Stimulated activated CD8-positive, alpha-beta memory T cell treated with anti-CD3 and anti-CD28 coated beads, Interleukin-15, amount 100 ng/mL, for 24 hours (primary cell): ENCODE measurements around the gene JKAMP.
"Not testable (repeated sequence)": the region's sequence is repeated elsewhere in the genome, so short reads cannot be mapped to it uniquely, and the experiment has no call there.

ENCODE experiments used
- DNase-seq: peaks from one replicate; pipeline ENCODE4 v3.0.0-alpha.2; 2020; ENCODE audit warnings: low read depth

Gene JKAMP, protein sequence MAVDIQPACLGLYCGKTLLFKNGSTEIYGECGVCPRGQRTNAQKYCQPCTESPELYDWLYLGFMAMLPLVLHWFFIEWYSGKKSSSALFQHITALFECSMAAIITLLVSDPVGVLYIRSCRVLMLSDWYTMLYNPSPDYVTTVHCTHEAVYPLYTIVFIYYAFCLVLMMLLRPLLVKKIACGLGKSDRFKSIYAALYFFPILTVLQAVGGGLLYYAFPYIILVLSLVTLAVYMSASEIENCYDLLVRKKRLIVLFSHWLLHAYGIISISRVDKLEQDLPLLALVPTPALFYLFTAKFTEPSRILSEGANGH

DNA sequence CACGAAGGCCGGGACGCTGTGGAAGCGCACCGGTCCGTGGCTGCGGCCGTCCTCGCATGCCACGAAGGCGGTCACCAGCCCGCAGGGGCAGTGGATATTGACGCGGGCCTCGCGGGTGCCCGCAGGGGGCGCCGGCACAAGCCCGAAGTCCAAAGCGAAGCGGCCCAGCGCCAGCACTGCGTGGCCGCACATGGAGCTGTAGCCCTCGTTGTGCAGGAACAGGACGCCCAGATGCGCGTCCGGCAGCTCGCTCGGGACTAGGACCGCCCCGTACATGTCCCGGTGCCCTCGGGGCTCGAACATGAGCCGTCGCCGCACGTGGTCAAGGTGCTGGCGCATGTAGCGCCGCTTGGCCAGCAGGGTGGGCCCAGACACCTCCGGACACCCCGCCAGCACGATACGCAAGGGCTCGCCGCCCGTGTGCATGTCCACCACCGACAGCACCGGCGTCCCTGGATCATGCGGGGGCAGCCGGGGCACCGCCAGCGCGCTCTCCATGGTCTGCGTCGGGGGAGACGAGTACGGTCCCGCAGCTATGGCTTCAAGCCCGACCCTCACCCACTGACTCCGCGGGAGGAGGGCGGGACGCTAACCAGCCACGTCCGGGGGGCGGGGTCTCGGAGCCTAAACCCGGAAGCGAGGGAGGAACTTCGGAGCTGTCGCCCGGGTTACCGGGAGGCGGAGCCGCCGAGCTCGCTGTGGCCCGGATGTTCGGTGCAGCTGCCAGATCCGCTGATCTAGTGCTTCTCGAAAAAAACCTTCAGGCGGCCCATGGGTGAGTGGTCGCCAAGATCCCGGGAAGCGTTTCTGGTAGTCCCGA lies at the start of gene JKAMP, which contains the start of gene L3HYPDH:
Gene JKAMP, plus strand, starts transcription at position 699 of the 820 bp plus-strand sequence. Its CDS starts 73 bp downstream, at position 772.
Gene L3HYPDH, minus strand, starts transcription at position 590 of the 820 bp plus-strand sequence. Its CDS starts 92 bp downstream, at position 498.
- peak; percentile 96 for DNase-seq

DNA sequence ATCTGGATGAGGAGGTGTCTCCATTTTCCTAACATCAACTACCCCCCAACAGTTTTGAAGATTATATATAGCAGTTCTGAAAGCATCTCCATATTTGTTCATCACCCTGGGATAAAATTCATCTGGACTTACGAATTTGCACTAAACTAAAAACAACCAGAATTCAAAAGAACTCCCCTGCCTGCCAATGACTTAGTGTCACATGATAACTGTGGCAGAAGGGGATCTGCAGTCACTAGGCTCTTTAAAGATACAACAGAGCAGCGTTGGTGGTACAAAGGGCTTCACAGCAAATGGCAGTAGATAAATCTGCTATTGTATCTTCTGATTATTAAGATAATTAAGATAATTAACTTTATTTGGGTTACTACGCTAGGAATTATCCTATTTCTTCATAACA lies 49.2 kb upstream of the JKAMP start:
- DNase-seq, result no peak

DNA sequence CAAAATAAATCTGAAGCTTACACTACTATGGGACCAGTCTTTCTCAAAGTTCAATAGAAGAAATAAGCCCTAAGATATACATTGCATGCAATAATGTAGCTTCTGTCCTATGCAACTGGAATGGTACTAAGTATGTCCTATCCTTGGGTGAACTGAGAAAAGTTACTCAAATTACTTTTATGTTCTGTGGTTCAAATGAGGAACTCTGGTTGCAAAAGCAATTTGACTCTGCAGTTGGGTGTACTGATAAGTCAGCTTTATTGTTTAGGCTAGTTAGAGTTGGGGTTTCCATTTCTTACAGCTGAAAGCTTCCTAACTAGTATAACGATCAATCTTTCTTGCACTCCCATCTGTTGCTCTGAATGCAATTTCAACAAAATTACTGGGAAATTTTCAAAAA lies 48.3 kb upstream of the JKAMP start:
- DNase-seq, result no peak

DNA sequence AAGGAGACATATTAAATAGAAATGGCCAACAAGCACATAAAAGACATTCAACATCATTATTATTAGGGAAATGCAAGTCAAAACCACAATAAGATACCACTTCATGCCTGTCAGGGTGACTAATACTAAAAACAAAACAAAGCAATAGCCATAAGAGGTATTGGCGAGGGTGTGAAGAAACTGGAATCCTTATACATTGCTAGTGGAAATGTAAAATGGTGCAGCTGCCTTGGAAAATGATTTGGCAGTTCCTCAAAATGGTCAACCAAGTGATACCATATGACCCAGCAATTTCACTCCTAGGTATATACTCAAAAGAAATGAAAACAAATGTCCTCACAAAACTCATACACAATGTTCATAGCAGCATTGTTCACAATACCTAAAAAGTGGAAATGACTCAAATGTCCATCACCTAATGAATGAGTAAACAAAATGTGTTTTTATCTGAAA lies 46.1 kb upstream of the JKAMP start:
- no peak for DNase-seq

DNA sequence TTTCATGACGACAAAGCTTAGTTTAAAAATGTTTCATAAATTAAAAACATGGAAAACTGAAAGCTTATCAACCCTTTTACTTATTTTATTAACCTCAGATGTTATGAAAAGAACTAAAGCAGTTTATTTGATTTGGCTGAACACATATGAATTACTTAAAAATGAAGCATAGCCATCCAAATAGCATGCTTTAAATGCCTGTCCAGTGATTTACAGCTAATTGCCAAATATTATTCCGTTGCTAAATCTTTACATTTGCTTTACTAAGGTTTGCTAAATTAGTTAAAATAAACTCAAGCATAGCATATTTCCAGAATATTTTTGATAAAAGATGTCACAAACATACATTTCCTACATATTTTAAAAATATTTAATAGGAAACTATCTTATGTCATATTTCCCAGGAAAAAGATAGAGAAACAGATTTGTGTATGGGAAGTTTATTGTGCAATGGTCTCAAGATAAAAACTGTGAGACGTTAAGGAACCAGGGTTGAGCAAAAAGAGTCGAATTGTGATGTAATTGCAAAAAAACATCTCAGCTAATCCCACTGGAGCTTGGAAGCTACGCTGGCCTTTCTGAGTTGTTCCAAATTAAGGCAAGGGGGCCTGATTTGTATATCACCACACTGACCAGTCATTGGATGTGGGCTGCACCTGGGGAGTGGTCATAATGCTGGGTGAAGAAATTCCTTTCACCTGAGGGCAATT lies 44.9 kb upstream of the JKAMP start:
- DNase-seq, result no peak

DNA sequence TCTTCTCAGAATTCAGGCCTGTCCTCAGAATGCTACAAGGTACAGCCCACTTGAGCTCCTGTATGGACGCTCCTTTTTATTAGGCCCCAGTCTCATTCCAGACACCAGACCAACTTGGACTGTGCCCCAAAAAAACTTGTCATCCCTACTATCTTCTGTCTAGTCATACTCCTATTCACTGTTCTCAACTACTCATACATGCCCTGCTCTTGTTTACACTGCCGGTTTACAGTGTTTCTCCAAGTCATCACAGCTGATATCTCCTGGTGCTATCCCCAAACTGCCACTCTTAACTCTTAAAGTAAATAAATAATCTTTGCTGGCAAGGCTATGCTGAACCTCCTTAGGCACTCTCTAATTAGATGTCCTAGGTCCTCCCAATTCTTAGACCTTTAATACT lies 35.6 kb upstream of the JKAMP start:
- DNase-seq, result not testable (repeated sequence)

DNA sequence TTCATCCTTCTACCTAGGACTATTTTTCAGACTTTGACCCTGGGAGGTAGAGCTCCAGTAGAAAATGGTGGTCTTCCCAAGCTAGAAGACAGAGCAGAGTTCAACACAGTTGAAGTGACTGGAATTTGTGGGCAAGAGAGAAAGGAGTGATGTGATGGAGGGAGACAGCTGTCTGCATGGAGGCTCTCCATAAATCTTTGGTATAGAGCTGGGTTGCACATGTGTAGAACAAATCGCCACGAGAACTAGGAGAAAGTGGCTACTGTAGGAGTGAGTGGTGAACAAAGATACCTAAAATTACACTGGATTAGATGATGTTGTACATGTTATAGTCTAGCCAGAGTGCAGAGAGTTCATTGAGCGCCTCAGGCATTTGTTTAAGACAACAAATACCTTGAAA lies 33.6 kb upstream of the JKAMP start:
- DNase-seq, result no peak

DNA sequence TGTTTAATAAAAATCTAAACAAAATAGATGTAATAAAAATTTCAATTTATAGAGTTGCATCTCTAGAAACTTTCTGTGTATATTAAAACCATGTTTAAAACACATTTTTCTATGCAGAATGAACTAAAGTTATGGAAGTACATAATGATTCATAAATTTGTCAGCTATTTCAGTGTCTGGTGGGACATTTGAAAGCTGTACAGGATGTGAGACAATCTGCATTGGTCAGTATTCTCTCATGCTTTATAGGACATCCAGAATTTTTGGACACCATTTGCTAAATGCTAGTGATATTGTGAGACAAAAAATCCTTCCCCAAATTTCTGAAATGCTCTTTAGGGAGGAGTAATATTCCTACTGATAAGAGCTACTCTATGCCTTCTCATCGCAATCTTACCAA lies 32.5 kb upstream of the JKAMP start:
- no peak for DNase-seq

DNA sequence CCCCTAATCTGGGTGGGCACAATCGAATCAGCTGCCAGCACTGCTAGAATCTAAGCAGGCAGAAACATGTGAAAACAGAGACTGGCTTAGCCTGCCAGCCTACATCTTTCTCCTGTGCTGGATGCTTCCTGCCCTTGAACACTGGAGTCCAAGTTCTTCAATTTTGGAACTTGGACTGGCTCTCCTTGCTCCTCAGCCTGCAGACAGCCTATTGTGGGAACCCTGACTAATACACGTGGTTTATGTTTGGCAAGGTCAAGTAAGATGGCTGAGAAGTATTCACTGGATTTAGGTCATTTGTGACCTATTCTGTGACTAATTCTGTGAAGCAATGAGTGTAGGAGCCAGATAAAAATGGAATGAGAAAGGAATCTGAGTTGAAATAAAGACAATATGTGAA lies 30.2 kb upstream of the JKAMP start:
- no peak for DNase-seq

DNA sequence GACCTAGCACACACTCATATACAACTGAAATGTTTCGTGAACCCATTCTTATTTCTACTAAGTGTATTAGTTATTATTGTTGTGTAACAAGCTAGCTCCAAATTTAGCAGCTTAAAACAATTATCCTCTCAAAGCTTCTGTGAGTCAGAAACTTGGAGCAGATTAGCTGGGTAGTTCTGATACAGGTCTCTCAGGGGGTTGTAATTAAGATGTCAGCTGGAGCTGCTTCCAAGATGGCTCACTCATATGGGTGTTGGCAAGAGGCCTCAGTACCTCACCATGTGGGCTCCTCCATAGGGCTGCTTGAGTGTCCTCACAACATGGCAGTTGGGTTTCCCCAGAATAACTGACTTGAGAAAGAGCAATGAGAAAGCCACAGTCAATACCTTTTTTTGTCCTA lies 28.9 kb upstream of the JKAMP start:
- no peak for DNase-seq

DNA sequence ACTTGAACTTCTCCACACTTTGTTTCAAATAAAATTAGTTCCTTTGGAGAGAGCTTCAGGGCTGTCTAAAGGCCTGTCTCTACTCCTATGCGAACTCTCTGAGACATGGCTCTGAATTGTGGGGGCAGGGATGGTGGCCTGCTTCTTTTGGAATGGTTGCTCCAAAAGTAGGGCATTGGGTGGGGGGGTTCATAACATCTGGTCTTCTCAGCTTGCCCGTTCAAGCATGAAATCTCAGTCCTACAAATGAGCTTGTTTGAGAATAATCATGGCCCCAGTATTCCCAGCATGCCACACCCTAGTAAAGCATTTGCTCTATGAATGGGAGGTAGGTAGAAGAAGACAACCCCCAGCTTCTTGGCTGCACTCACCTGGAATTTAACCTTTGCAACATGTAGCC lies 25.8 kb upstream of the JKAMP start:
- DNase-seq, result no peak

DNA sequence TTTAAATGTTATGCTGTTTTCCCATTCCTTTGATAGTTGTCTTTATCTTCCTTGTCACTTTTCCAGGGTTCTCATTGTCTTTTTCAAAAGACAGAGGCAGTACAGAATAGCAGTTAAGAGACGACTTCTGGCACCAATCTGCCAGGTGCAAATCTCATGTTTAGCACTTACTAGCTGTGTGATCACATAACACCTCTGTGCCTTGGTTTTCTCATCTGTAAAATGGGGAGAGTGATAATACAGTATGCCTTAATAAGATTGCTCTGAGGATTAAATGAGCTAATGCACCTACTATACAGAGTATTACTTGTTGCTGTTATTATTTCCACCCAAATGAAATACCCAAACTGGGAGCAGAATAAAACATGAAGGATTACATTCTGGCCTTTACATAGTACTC lies 23.9 kb upstream of the JKAMP start:
- no peak for DNase-seq

DNA sequence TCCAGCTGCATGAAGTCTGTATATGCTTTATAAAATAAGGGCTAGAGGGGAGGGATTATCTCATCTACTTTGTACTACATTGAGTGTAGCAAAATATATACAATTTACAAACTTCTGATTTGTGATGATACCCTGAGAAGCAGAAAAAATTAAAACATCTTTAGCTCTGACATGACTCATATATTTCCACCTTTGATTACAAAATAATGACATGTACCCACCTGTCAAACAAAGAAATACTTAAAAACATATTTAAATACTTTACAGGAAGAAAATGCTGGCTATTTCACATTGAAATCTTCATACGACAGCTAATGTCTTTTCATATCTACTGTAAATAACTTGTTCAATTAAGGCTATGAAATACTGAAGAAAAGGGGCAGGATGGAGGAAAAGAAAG lies 22.4 kb upstream of the JKAMP start:
- no peak for DNase-seq

DNA sequence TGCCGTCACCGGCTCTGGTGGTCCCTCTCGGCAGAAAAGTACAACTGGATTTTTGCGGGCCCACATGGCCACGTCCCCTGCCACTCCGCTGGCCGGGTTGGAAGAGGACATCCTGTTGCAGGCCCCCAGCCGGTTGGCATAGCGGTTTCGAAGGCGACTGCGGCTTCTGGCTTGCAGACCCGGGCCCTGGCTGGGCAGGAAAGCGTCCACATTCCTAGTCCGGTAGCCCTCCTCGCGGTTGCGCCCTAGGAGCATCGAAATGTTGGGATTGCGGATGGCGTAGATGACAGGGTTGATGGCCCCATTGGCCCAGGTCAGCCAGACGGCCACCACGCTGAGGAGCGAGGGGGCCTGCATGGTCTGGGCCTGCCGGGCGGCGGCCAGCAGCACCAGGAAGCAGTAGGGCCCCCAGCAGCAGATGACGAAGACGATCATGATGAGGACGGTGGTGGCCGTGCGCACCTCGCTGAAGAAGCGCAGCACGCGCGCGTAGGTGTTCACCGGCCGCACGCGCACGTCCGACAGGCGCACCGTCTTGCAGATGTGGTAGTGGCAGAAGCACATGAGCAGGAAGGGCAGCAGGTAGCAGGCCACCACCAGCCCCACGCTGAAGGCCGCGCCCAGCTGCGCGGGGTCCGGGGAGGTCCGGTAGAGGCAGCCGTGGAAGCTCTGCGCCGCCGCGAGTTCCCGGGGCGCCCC lies 20.4 kb upstream of the JKAMP start:
- peak; percentile 20 for DNase-seq

DNA sequence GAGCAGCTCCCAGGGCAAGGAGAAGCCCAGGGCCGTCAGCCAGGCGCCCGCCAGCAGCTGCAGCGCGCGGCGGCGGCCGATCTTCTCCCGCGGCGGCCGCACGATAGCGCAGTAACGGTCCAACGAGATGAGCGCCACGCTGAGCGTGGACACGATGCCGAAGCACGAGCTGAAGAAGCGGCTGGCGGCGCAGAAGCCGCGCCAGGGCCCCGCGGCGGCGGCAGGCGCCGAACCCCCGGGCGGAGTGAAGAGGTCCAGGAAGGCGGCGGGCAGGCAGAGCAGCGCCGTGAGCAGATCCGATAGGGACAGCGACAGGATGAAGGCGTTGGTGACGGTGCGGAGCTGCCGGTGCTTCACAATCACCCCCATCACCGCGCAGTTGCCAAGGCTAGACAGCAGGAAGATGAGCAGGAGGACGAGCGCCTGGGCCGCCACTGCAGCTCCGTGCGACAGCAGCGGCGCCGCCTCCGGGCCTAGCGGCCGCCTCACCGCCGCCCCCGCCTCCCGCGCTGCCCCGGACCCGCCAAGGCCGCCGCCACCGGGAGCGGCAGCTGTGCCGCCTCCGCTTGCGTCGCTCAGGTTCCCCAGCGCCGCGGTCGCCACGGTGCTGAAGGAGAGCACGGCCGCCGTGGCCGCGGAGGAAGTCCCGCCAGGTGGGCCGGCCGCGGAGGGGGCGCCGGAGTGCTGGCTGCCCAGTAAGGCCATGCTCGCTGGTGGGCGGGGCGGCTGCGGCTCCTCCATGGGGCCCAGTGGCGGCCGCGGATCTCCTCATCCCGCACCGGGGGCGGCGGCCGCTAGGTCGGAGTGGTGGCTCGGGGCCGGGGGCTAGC lies 19.6 kb upstream of the JKAMP start:
- DNase-seq, result peak; percentile 20

DNA sequence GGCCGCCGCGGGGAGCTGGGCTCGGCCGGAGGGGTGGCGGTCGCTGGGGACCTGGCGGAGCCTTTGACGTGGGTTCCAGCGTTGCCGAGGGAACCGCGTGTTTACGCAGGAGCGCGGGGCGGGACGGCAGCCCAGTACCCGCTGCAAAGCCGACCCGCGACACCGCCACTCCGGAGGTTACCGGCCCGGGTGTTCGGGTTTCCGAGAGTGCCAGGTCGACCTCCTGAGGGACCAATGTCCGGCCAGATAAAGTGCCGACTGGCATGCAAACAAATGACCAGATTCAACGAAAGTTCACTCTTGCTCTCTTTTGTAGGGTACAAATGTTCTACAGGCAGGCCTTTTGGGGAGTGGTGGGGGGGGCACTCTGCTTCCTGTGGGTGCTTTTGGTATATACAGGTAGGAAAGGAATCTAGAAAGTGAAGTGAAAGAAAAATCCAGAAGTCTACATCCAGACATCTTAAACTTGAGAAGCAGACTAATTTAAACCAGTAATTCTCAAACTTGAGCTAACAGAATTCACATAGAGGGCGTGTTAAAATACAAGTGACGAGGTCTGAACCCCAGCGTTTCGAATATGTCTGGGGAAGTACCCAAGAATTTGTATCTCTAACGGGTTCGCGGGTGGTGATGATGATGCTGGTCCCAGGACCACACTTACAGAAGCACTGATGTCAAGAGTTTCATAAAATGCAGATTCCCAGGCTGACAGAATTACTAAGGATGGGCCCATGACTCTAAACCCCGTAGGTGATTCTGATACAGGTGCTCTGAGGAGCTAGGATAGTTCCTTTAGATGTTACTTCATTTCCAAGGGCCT lies 18.8 kb upstream of the JKAMP start, which contains the start of gene GPR135:
Gene GPR135, minus strand, starts transcription at position 65 of the 820 bp plus-strand sequence. CDS start 154 bp downstream, outside the sequence.
- DNase-seq, result no peak

DNA sequence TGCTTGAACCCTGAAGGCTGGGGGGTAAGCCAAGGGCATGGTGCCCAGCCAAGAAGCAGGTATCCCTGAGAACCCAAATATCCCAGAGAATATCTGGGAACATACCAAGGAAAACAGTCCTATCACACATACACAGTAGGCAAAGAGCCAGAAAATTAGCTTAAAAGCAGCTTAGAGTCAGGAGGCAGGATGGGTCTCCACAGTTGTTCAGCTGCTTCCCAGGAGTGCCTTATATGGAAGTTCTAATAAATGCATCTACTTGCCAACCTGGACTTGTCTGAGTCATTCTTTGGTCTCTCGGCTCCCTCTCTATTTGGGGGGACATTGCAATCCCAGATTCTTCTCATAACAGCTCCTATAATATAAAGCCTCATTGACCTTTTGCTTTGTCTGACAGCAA lies 10.1 kb upstream of the JKAMP start:
- no peak for DNase-seq

DNA sequence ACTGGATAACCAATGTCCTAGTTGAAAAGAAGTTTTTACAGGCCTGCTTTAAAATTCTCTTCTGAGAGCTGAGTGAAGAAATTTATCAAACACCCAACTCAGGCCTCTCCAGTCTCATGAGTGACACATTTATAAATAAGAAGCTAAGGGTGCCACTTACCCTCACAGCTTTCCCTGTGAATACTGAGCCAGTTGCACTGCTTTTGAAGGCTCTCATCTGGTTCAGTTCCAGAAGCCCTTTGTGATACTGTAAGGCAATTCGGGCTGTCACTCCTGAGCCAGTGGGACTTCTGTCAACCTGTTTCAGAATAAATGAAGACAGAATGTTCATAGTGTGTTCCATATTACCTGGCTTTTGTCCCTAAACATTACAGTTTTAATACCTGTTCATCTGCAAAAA lies 8.6 kb upstream of the JKAMP start:
- no peak for DNase-seq

DNA sequence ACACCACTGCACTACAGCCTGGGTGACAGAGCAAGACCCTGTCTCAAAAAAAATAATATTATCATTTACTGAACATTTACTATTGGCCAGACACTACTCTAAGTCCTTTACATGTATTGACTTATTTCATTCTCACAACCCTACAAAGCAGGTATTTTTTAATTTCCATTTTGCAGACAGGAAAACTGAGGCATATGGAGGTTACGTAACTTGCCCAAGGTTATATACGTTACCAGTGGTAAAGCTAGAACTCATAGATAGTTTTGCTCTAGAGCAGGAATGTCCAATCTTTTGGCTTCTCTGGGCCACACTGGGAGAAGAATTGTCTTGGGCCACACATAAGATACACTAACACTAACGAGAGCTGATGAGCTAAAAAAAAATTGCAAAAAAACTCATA lies 5.8 kb upstream of the JKAMP start:
- no peak for DNase-seq

DNA sequence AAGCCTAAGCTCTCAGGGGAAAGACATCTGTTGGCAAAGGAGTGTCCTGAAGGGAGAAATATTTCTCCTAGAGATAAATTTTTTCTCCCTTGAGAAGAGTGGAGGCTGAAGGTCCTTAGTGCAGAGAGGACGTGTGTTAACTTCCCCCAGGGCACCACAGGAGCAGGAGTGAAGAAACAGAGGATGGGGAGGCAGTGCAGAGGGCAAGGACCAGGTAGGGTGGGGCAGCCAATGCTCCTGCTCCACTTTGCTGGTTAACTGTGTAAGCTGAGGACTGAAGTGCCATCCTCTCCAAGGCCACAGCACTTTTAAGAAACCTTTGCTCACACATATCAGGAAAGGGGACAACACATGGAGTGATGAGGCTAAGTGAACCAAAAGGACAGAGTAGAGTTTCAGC lies 4.2 kb upstream of the JKAMP start:
- no peak for DNase-seq
